ENCODE data around the gene KIDINS220.

KIDINS220 gene

GRCh38 chr2:8802741-8803140 is 34.7 kb downstream of the KIDINS220 start:
- no peak for DNase-seq

DNA sequence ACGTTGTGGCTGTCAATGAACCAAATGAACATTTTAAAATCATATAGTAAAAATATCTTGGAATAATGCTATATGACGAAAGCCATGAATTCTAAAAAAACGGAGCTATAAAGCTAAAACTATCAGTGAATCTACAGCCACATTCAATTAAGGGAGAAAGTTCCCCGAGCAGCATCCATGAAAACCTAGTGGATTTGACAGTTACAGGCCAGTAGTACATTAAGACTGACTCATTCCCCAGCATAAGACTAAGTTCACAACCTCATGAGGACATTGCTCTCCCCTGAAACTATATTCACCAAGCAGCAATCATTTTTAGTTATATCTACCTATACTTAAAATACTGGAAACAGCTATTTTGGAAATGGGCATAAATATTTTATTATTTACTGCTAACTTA is 36.6 kb downstream of the KIDINS220 start:
- no peak for DNase-seq

GRCh38 chr2:8800218-8800617 is 37.2 kb downstream of the KIDINS220 start:
- DNase-seq = no peak

- DNase-seq = no peak
Measured at GRCh38 chr2:8799004-8799403, 38.4 kb downstream of the KIDINS220 start.

GRCh38 chr2:8798393-8798792 is 39.0 kb downstream of the KIDINS220 start:
- DNase-seq = no peak

GRCh38 chr2:8797682-8798081 is 39.7 kb downstream of the KIDINS220 start:
- no peak for DNase-seq

DNA sequence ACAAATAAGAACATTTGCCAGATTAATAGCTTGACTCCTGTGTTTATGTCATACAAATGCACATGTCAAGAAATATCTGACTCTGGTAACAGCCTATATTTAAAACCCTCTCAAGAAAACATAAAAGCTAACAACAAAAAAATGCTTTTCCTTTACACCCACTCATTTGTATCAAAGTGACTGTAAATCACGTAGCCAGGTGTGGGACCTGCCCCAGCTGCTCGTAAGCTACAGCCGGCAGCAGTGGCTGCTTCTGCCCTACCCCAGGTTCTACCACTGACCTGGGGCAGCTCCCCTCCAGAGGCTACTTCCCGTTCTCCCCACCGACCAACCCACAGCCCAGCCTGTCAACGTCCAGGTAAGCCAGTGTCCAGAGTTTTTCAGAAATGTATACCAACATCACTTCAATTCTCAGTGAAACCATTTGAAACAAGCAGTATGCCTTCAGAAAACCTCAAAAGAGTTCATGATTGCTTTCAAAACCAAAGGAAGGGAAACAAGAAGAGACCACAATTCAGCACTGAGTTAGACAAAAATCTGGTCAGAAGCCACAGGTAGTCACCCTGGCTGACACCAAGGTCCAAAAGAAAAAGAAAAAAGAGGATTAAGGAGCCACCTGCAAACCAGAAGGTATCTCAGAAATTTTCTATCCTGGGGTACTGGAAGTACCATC is 40.4 kb downstream of the KIDINS220 start:
- DNase-seq = no peak

DNA sequence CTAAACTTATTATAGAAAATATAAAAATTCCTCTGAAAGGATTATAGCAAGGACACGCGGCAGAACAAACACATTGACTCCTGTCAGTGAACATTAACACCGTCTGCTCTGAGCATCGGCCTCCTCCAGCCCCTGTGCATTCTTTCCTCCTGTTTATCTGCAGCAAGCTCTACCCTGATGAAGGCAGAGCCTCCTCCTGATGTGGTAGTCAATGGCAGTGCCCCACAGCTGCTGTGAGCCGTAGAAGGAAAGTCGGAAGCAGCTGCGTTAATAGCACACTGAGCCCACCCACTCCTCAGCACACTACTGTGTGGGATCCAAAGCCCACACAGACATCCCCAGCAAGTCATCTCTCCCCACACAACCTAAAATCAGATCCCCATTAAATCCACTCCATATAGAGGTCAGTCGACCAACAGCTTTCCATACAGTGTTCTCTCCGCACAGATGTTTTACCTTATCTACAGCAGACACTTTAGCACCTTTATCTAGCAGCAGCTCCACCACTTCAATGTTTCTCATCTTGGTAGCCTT is 41.0 kb downstream of the KIDINS220 start:
- DNase-seq = no peak

GRCh38 chr2:8794923-8795825 is 42.2 kb downstream of the KIDINS220 start:
- DNase-seq = no peak

DNA sequence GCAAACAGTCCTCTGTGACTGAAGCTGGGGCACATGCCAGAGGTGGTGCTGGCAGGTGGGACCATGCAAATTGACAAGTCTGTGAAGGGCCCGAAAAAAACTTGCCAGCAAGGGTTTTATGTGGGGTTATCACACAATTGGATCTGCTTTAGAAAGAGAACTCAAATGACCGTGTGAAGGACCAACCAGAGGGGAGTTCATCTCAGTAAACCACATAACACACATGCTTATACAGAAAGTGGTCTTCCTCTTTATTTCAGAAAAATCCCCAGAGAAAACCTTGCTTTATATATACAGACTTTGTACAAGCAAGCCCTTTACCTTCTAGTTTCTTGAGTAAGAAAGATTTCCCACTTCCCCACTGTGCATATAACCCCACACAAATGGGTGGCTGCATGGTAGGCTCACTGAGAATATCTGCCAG is 46.7 kb downstream of the KIDINS220 start:
- DNase-seq = no peak

DNA sequence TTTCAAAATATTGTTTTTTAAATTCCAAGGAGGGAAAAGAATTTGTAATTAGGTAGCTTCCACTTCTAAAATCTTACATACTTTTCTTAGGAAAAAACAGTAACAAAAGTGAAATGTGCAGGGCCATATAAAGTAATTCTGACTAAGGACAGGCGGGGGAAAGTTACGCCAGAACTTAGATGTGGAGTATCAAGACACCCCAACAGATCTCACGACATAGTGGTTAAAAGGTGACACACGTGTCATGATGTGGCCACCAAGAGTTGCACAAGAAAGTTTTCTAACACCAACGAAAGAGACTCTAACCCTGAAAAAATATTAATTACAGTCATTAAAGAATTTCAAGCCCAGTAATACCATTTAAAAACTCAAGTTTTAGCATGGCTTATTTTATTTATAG is 51.0 kb downstream of the KIDINS220 start:
- no peak for DNase-seq

GRCh38 chr2:8779795-8780671 is 57.4 kb downstream of the KIDINS220 start:
- DNase-seq = no peak

GRCh38 chr2:8774371-8774770 is 63.0 kb downstream of the KIDINS220 start:
- DNase-seq = no peak

- DNase-seq = no peak
Measured at GRCh38 chr2:8767324-8767723, 70.1 kb downstream of the KIDINS220 start.

DNA sequence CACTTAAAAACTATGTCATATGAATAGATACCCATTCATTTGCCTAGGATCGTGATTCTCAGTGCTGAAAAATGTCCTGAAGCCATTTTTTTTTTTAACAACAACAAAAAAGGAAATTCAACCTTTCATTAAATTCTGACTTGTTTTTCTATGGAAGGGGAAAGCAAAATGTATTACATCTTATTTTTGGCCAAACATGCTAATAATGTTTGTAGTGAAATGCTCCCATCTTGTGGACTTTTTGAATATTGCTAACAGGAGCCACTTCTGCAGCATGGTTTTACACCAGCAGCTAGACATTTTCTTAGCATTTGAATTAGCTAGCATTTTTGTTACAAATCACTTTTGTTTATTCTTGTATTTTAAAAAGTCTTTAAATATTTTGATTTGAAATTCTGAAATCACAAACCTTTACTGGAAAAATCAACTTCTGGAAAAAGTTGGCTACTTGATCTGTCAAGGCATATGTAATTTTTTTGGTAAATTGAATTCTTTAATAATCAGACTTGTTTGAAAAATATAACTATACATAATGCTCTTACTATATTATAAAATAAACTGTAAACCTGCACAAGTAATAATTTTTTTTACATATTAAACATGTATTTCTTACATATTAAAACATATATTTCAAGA is 75.8 kb downstream of the KIDINS220 start:
- peak; percentile 32 for DNase-seq

- DNase-seq = no peak
Measured at GRCh38 chr2:8756716-8757115, 80.7 kb downstream of the KIDINS220 start.

DNA sequence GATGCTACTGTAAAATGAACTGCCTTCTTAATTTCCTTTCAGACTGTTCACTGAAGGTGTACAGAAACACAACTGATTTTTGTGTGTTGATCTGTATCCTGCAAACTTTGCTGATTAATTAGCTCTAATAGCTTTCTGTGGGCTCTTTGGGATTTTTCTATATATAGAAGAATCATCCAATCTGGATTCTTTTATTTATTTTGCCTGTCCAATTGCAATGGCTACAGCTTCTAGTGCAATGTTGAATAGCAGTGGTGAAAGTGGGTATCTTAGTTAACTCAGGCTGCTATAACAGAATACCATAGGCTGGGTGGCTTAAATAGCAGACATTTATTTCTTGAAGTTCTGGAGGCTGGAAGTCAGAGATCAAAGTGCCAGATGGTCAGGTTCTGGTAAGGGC is 81.2 kb downstream of the KIDINS220 start:
- no peak for DNase-seq

DNA sequence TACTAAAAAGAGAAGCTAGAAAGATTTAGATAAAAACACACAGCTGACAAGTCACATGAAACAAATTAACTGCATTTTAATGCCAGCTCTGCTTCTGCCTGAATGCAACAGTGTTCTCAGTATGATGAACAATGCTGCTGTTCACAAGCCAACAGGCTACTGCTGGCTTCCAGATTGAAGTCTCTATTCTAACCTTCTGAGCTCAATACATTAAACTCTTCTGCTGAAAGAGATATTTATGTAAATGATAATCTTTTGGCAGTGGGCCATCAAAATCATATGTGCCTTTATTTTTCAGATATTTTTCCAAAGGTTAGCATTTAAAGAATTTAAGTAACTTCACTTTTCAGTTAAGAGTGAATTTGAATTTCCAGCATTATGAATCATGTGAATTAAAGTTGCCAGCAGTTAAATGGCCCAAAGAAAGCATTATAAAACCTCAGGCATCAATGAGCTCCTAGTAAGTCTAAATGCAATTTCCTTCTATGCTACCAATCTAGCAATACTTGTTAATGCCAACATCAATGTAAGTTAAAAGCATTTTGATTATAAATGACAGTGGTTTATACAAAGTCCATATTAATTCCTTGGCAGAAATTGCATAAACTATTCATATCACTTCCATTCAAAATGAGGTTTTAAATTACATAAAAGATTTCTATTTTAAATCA is 83.2 kb downstream of the KIDINS220 start:
- no peak for DNase-seq

GRCh38 chr2:8753609-8754008 is 83.8 kb downstream of the KIDINS220 start:
- no peak for DNase-seq

DNA sequence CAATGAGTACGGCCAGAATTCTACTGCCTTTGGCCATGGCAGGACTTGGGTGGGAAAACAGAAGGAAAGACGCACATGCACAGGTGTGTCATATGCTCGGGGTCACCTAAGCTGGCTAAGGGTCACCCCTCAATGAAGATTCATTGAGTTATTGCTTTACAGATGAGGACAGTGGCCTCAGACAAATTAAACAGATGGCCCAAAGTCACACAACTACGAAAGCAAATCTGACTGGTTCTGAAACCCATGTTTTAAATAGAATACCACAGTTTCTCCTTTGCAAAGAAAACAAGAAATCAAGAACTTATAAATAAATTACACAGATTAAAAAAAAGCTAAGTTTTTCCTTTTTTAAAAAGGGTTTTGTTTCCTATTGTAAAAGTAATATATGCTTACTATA is 85.0 kb downstream of the KIDINS220 start:
- DNase-seq = no peak

GRCh38 chr2:8750221-8750620 is 87.2 kb downstream of the KIDINS220 start:
- DNase-seq = no peak

GRCh38 chr2:8743261-8743660 is 94.2 kb downstream of the KIDINS220 start:
- DNase-seq = no peak

Data from CD4-positive, alpha-beta T cell treated with Interleukin-21 for 1 hour (primary cell).